H1 (cell line): ENCODE measurements around the gene ZMPSTE24. TPM values are rescaled to one million over a fixed set of nuclear protein-coding genes. Genes with fewer than 3 reads are reported as not detected.

Experiments used
- CTCF ChIA-PET: fragments of 300-600 bp; sonication (Branson Sonifier 250); formaldehyde crosslinking; loops from one replicate; lab custom pipeline; 2021; ENCODE audit not compliant: partially characterized antibody; lab: Charles Lee
- POLR2A ChIA-PET: fragments of 300-600 bp; sonication (Branson Sonifier 250); formaldehyde crosslinking; loops from one replicate; lab custom pipeline; 2021; ENCODE audit warnings: inconsistent platforms; ENCODE audit not compliant: partially characterized antibody; lab: Charles Lee
- DNase-seq, 2 experiments: peaks; one replicate each; pipeline versions ENCODE4 v3.0.0 to v3.0.0-alpha.2; 2010 to 2022; ENCODE audit warnings: low spot score in 2 of 2, low read depth in 1 of 2, mixed read lengths in 1 of 2
- FAIRE-seq: peaks from 2 replicates; lab custom pipeline; 2011; peaks lifted over from hg19 to GRCh38; lab: Jason Lieb, UNC
- H2AFZ ChIP-seq: 2 replicates; pipeline ENCODE4 v1.8.1; 2012; ENCODE audit warnings: low read length, inconsistent platforms
- H2AK5ac ChIP-seq: 2 replicates; pipeline ENCODE4 v1.6.1; 2013; ENCODE audit warnings: low read depth, low read length
- H2BK120ac ChIP-seq: replicated peaks from 2 replicates; pipeline ENCODE3; 2013; ENCODE audit warnings: low read depth, low read length, inconsistent platforms
- H2BK12ac ChIP-seq: 2 replicates; pipeline ENCODE4 v1.6.1; 2013; ENCODE audit warnings: low read depth, low read length
- H2BK15ac ChIP-seq: 2 replicates; pipeline ENCODE4 v1.6.1; 2013; ENCODE audit warnings: low read length
- H2BK20ac ChIP-seq: 2 replicates; pipeline ENCODE4 v1.6.1; 2013; ENCODE audit warnings: low read length
- H2BK5ac ChIP-seq: 2 replicates; pipeline ENCODE4 v1.6.1; 2013; ENCODE audit warnings: low read depth, low read length
- H3K14ac ChIP-seq: 2 replicates; pipeline ENCODE4 v1.6.1; 2013; ENCODE audit warnings: inconsistent platforms; ENCODE audit not compliant: insufficient read length
- H3K18ac ChIP-seq: 2 replicates; pipeline ENCODE4 v1.6.1; 2013; ENCODE audit warnings: low read length; ENCODE audit errors: extremely low read depth
- H3K23ac ChIP-seq: 2 replicates; pipeline ENCODE4 v1.6.1; 2013; ENCODE audit warnings: inconsistent platforms; ENCODE audit not compliant: insufficient read length
- H3K23me2 ChIP-seq: 2 replicates; pipeline ENCODE4 v1.6.1; 2013; ENCODE audit warnings: low read depth, low read length
- H3K27ac ChIP-seq: 2 replicates; pipeline ENCODE4 v1.6.1; 2011; ENCODE audit warnings: low read depth, low read length, inconsistent platforms
- H3K27me3 ChIP-seq, 4 experiments: replicated peaks in 1 of 4; 1 replicate in 1 of 4; 2 replicates in 3 of 4; pipeline versions ENCODE4 v1.6.1 to v1.8.1; 2011 to 2013; ENCODE audit warnings: low read length in 3 of 4, mild to moderate bottlenecking in 3 of 4, inconsistent platforms in 2 of 4, mixed read lengths in 2 of 4, moderate library complexity in 1 of 4; ENCODE audit not compliant: control insufficient read depth in 3 of 4, insufficient read depth in 3 of 4; ENCODE audit errors: extremely low read depth in 1 of 4
- H3K36me3 ChIP-seq, 4 experiments: 2 replicates each; pipeline versions ENCODE4 v1.6.1 to v1.8.1; 2011 to 2013; ENCODE audit warnings: mild to moderate bottlenecking in 4 of 4, low read length in 3 of 4, moderate library complexity in 2 of 4, control low read depth in 1 of 4, inconsistent platforms in 1 of 4; ENCODE audit not compliant: insufficient read depth in 4 of 4, control insufficient read depth in 2 of 4
- H3K4ac ChIP-seq: replicated peaks from 2 replicates; pipeline ENCODE3; 2013; ENCODE audit warnings: low read length, low read depth, mixed read lengths, inconsistent platforms; ENCODE audit not compliant: insufficient read length
- H3K4me1 ChIP-seq, 4 experiments: replicated peaks in 1 of 4; 1 replicate in 1 of 4; 2 replicates in 3 of 4; pipeline versions ENCODE4 v1.6.1 to v1.8.1; 2011 to 2013; ENCODE audit warnings: low read length in 3 of 4, inconsistent platforms in 2 of 4, mixed read lengths in 1 of 4; ENCODE audit not compliant: insufficient read depth in 4 of 4, control insufficient read depth in 3 of 4
- H3K4me2 ChIP-seq, 2 experiments: 2 replicates each; pipeline versions ENCODE4 v1.6.1 to v1.8.1; 2011 to 2013; ENCODE audit warnings: low read depth in 2 of 2, low read length in 2 of 2, control low read depth in 1 of 2, inconsistent platforms in 1 of 2, mild to moderate bottlenecking in 1 of 2; ENCODE audit not compliant: insufficient read depth in 1 of 2
- H3K4me3 ChIP-seq, 4 experiments: fragments of 200-600, 300-600 bp in 1 of 4; sonication (generic), shearing (Covaris generic), sonication (Bioruptor Twin) in 1 of 4; 2 replicates each; pipeline versions ENCODE4 v1.5.1 to v1.8.1; 2011 to 2016; ENCODE audit warnings: low read length in 4 of 4, low read depth in 3 of 4, control low read depth in 2 of 4, inconsistent platforms in 2 of 4, mild to moderate bottlenecking in 2 of 4, mixed read lengths in 1 of 4, moderate library complexity in 1 of 4; ENCODE audit not compliant: insufficient read depth in 2 of 4; ENCODE audit errors: extremely low read depth in 1 of 4
- H3K56ac ChIP-seq: replicated peaks from 2 replicates; pipeline ENCODE3; 2013; ENCODE audit warnings: low read depth, mild to moderate bottlenecking, mixed read lengths, low read length, inconsistent platforms; ENCODE audit not compliant: insufficient read length
- H3K79me1 ChIP-seq: 2 replicates; pipeline ENCODE4 v1.6.1; 2013; ENCODE audit warnings: low read depth, low read length, control low read depth
- H3K79me2 ChIP-seq, 2 experiments: 2 replicates each; pipeline versions ENCODE4 v1.6.1 to v1.8.1; 2012 to 2013; ENCODE audit warnings: low read length in 2 of 2, mild to moderate bottlenecking in 2 of 2, inconsistent platforms in 1 of 2; ENCODE audit not compliant: insufficient read depth in 2 of 2, control insufficient read depth in 1 of 2
- H3K9ac ChIP-seq, 4 experiments: replicated peaks in 1 of 4; 1 replicate in 1 of 4; 2 replicates in 3 of 4; pipeline versions ENCODE4 v1.6.1 to v1.8.1; 2011 to 2013; ENCODE audit warnings: low read depth in 3 of 4, low read length in 3 of 4, control low read depth in 2 of 4, mild to moderate bottlenecking in 2 of 4, moderate library complexity in 2 of 4, inconsistent platforms in 1 of 4; ENCODE audit errors: extremely low read depth in 1 of 4
- H3K9me3 ChIP-seq, 2 experiments: 2 replicates each; pipeline versions ENCODE4 v1.6.1 to v1.8.1; 2012 to 2013; ENCODE audit warnings: mild to moderate bottlenecking in 2 of 2, moderate library complexity in 2 of 2, control low read depth in 1 of 2, inconsistent platforms in 1 of 2, low read depth in 1 of 2, low read length in 1 of 2, mixed read lengths in 1 of 2; ENCODE audit not compliant: insufficient read depth in 2 of 2
- H4K20me1 ChIP-seq, 2 experiments: replicated peaks in 1 of 2; 2 replicates each; pipeline versions ENCODE3 to v1.8.1; 2011 to 2013; ENCODE audit warnings: inconsistent platforms in 2 of 2, low read length in 2 of 2, mild to moderate bottlenecking in 1 of 2; ENCODE audit not compliant: insufficient read depth in 2 of 2, control insufficient read depth in 1 of 2
- H4K5ac ChIP-seq: 2 replicates; pipeline ENCODE4 v1.6.1; 2013; ENCODE audit warnings: low read length, low read depth, mixed read lengths, inconsistent platforms; ENCODE audit not compliant: insufficient read length
- H4K8ac ChIP-seq: 2 replicates; pipeline ENCODE4 v1.8.0; 2013; ENCODE audit warnings: mild to moderate bottlenecking, moderate library complexity, low read length, inconsistent platforms; ENCODE audit not compliant: insufficient read depth; ENCODE audit errors: extremely low read depth
- H4K91ac ChIP-seq: replicated peaks from 2 replicates; pipeline ENCODE3; 2013; ENCODE audit warnings: low read length, mixed read lengths, inconsistent platforms; ENCODE audit not compliant: insufficient read length
- BRCA1 ChIP-seq: IDR thresholded peaks from 2 replicates; pipeline ENCODE4 v1.6.1; 2012; ENCODE audit warnings: low read depth, low read length, improper control_type of control experiment
- CBX5 ChIP-seq: fragments of 300-800, 300-1000 bp; sonication (generic); IDR thresholded peaks from 2 replicates; pipeline ENCODE4 v1.7.1; 2016; ENCODE audit warnings: antibody characterized with exemption, low read length, low read depth
- HDAC6 ChIP-seq: IDR thresholded peaks from one replicate; pipeline ENCODE4 v1.7.1; 2012; ENCODE audit warnings: low read depth, mild to moderate bottlenecking, inconsistent platforms, low read length, moderate library complexity
- JUND ChIP-seq: IDR thresholded peaks from 2 replicates; pipeline ENCODE4 v1.6.1; 2011; ENCODE audit warnings: mild to moderate bottlenecking, improper control_type of control experiment, low read length
- NRF1 ChIP-seq: IDR thresholded peaks from 2 replicates; pipeline ENCODE4 v1.6.1; 2011; ENCODE audit warnings: mild to moderate bottlenecking, low read depth, low read length, improper control_type of control experiment
- POLR2A ChIP-seq, 2 experiments: IDR thresholded peaks; 1 replicate in 1 of 2; 2 replicates in 1 of 2; pipeline ENCODE4 v1.6.1; 2011; ENCODE audit warnings: low read depth in 2 of 2, low read length in 2 of 2, mild to moderate bottlenecking in 2 of 2; ENCODE audit errors: control extremely low read depth in 1 of 2
- RAD21 ChIP-seq, 2 experiments: IDR thresholded peaks in 1 of 2; conservative IDR thresholded peaks in 1 of 2; 2 replicates each; pipeline ENCODE4 v1.6.1; 2011; ENCODE audit warnings: low read depth in 2 of 2, low read length in 2 of 2, improper control_type of control experiment in 1 of 2, inconsistent platforms in 1 of 2, mild to moderate bottlenecking in 1 of 2, moderate library complexity in 1 of 2
- SAP30 ChIP-seq: fragments of 300-600 bp; sonication (generic); IDR thresholded peaks from 2 replicates; pipeline ENCODE4 v1.7.1; 2012; ENCODE audit warnings: low read length, moderate library complexity, mild to moderate bottlenecking, inconsistent platforms; ENCODE audit not compliant: insufficient read depth, insufficient replicate concordance
- SRF ChIP-seq: IDR thresholded peaks from 2 replicates; pipeline ENCODE4 v1.6.1; 2011; ENCODE audit warnings: mild to moderate bottlenecking, low read depth, low read length, moderate library complexity
- SUZ12 ChIP-seq: fragments of 200-600 bp; sonication (generic); IDR thresholded peaks from 2 replicates; pipeline ENCODE4 v1.6.1; 2012; ENCODE audit warnings: mild to moderate bottlenecking, inconsistent platforms, low read length, moderate library complexity, mixed read lengths
- TBP ChIP-seq: IDR thresholded peaks from 2 replicates; pipeline ENCODE4 v1.6.1; 2011; ENCODE audit warnings: low read depth, low read length, improper control_type of control experiment
- WGBS, 2 experiments: shearing (Covaris generic) in 1 of 2; methylation state at CpG; one replicate each; pipeline versions ENCODE4 v1.1.6 to v1.1.7; 2013 to 2015; ENCODE audit warnings: low lambda C conversion rate in 2 of 2, mixed read lengths in 2 of 2, inconsistent platforms in 1 of 2, low coverage in 1 of 2, missing lambda C conversion rate in 1 of 2; ENCODE audit not compliant: insufficient replicate concordance in 2 of 2, insufficient coverage in 1 of 2, insufficient read length in 1 of 2; ENCODE audit errors: extremely low coverage in 1 of 2, missing lambda C conversion rate in 1 of 2; 5-methylcytosine and 5-hydroxymethylcytosine counted together
- polyA plus RNA-seq, 7 experiments: library from polyadenylated mRNA; depleted of rRNA in 3 of 7; stranded (reverse) in 5 of 7; unstranded in 2 of 7; fragments of >200 nt in 5 of 7; fragments of 200-250 nt in 2 of 7; gene quantifications; 1 replicate in 5 of 7; 2 replicates in 1 of 7; 4 replicates in 1 of 7; pipeline versions ENCODE4 v1.2.1 to v1.2.3, GENCODE V29; 2011 to 2013; ENCODE audit warnings: missing spikeins in 2 of 7, mixed read lengths in 2 of 7
- total RNA-seq: library from RNA; stranded (reverse); fragmentation: NEBNext Ultra II Directional; extraction: Animal tissue kit (Norgen Biotek cat#: 25700); gene quantifications from 2 replicates; pipeline ENCODE4 v1.2.1, GENCODE V29; 2021
- TF ChIP-seq, protein P1 (sequence below): IDR thresholded peaks from 2 replicates; pipeline ENCODE4 v1.6.1; 2012; ENCODE audit warnings: inconsistent platforms

ZMPSTE24 gene
- total and polyA plus RNA-seq, 2 of the 8 experiments (the other 6 are each of a cell fraction or from before 2014, with no cell fraction given), result 12.7 to 42.9 TPM

DNA sequence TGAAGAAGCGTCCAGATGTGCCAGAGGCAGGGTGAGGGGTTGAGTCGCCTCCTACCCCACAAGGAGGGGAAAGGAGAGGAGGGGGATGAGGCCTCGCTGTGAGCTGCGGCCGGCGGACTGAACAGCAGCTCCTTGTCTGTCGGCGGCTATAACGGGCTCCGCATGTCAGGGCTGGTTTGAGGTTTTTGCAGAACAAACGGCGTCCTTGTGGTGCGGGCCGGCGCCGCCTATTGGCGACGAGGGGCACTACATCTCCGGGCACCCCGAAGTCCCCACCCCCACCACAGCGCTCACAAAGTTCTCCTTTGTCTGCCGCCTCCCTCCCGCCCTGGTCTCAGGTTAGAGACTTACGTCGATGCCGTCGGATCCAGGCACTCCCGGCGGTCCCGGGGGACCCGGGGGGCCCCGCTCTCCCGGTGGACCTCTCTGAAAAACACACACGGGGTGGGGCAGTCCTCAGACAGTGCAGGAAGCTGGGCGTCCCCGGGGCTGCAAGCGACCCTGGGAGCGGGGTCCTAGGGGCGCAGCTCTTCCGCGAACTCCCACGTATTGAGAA, 57.3 kb downstream of the ZMPSTE24 start:
- peak overlapping the region in 2 of 4 experiments; percentile 41 to 45; a peak in 3 of 7 replicates for H3K9ac ChIP-seq
- H3K18ac ChIP-seq, result peak overlapping the region; percentile 78; the same call in 1 of the 2 replicates
- no peaks in the 10 kb centered on the region for H3K79me1 ChIP-seq
- H2BK12ac ChIP-seq, result no peak overlapping the region; the same call in 1 of the 2 replicates
- H3K4me2 ChIP-seq, result peak overlapping the region; percentile 73 to 95
- CTCF ChIA-PET, result interaction anchor here (0.6 to 10.4 kb wide), 45 partner anchors 9 to 1816 kb away, joined by 3 to 144 read pairs (median 4); partner anchors contain the start of genes SMAP2 and TMCO2
- WGBS, 2 experiments, result 4% methylated on average over 35 of the region's 42 CpGs; no CpG with 5 or more reads in 1 of the 2 experiments
- no peak for FAIRE-seq
- peak overlapping the region; percentile 82 for H2AFZ ChIP-seq
- H4K5ac ChIP-seq, result no peak overlapping the region
- no peaks in the 10 kb centered on the region for H3K79me2 ChIP-seq
- H3K36me3 ChIP-seq, result peaks cover 0 to 5% (median 0%) of the 10 kb centered on the region in 4 experiments; a peak in 1 of 8 replicates
- no peaks in the 10 kb centered on the region for H3K9me3 ChIP-seq
- H3K14ac ChIP-seq, result no peak overlapping the region
- H3K4ac ChIP-seq, result no peak overlapping the region
- no peak overlapping the region for H4K91ac ChIP-seq
- H3K4me3 ChIP-seq, result peak overlapping the region; percentile 42 to 63 (median 54)
- no peak overlapping the region; the same call in 1 of the 2 replicates for H2BK5ac ChIP-seq
- H2BK20ac ChIP-seq, result no peak overlapping the region
- H3K23ac ChIP-seq, result no peak overlapping the region
- no peaks in the 10 kb centered on the region for H4K20me1 ChIP-seq
- H2AK5ac ChIP-seq, result no peak overlapping the region
- DNase-seq, result peak; percentile 76 to 93
- H2BK15ac ChIP-seq, result peak overlapping the region; percentile 88; the same call in 1 of the 2 replicates
- POLR2A ChIA-PET, result interaction anchor here (0.5 to 2.8 kb wide), 4 partner anchors 19 to 84 kb away, joined by 3 to 8 read pairs (median 4); no protein-coding TSS in a partner anchor
- no peak overlapping the region for H3K27ac ChIP-seq
- no peak overlapping the region for H3K56ac ChIP-seq
- peaks cover 20% of the 10 kb centered on the region; the same call in 1 of the 2 replicates for H3K23me2 ChIP-seq
- H3K27me3 ChIP-seq, result peaks cover 20 to 53% (median 45%) of the 10 kb centered on the region in 4 experiments
- no peak overlapping the region for H4K8ac ChIP-seq
- H2BK120ac ChIP-seq, result no peak overlapping the region
- H3K4me1 ChIP-seq, result peaks cover 8 to 18% (median 11%) of the 10 kb centered on the region in 4 experiments
- TF ChIP-seq NRF1 (no peak), POLR2A (IDR thresholded peaks at IDR 0.05; ENCODE audit: control extremely low read depth in 1 of 2, low read depth in 2 of 2, low read length in 2 of 2) (0 out of 3 replicates have a peak, but pooled peaks of 1 of the 2 experiments have one; percentile 37), SAP30 (no peak), CBX5 (no peak), TBP (no peak), SUZ12 (no peak), BRCA1 (no peak), HDAC6 (no peak), JUND (no peak), SRF (no peak), RAD21 (IDR thresholded peaks at IDR 0.05 in 1 of 2, conservative IDR thresholded peaks at IDR 0.05 in 1 of 2; ENCODE audit: low read depth in 2 of 2, low read length in 2 of 2) (peak; percentile 60 to 66)
- TF ChIP-seq, protein P1, sequence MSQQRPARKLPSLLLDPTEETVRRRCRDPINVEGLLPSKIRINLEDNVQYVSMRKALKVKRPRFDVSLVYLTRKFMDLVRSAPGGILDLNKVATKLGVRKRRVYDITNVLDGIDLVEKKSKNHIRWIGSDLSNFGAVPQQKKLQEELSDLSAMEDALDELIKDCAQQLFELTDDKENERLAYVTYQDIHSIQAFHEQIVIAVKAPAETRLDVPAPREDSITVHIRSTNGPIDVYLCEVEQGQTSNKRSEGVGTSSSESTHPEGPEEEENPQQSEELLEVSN, result peak; percentile 53; the same call in 1 of the 2 replicates
